GM19025 (cell line): ENCODE data around the gene ACP1.

Source experiments
- ATAC-seq: cut with Tn5 transposase; IDR thresholded peaks from one replicate; pipeline ENCODE4 v1.9.1; 2021; ENCODE audit warnings: mild to moderate bottlenecking, low read depth, moderate library complexity; ENCODE audit not compliant: unreplicated experiment

Gene ACP1

GRCh38 chr2:264493-265468 lies at the start of gene ACP1:
Gene ACP1 (plus strand): TSS chr2:264947. CDS start chr2:264965, 18 bp downstream.
- peak; percentile 96 for ATAC-seq

GRCh38 chr2:216068-216467 lies 48.7 kb upstream of the ACP1 start:
- ATAC-seq, result no peak

GRCh38 chr2:223451-223850 lies 41.3 kb upstream of the ACP1 start:
- no peak for ATAC-seq

- no peak for ATAC-seq
These were observed 40.6 kb upstream of the ACP1 start for GRCh38 chr2:223971-224760.

GRCh38 chr2:228115-228514 lies 36.6 kb upstream of the ACP1 start:
- ATAC-seq, result no peak

GRCh38 chr2:228518-229278 lies 36.0 kb upstream of the ACP1 start:
- no peak for ATAC-seq

- no peak for ATAC-seq
These were observed 33.1 kb upstream of the ACP1 start for GRCh38 chr2:231521-232185.

- ATAC-seq, result no peak
These were observed 31.7 kb upstream of the ACP1 start for GRCh38 chr2:233030-233429.

GRCh38 chr2:234421-234820 lies 30.3 kb upstream of the ACP1 start:
- ATAC-seq, result no peak

- no peak for ATAC-seq
These were observed 27.7 kb upstream of the ACP1 start for GRCh38 chr2:236993-237539.

GRCh38 chr2:237878-238277 lies 26.9 kb upstream of the ACP1 start:
- ATAC-seq, result no peak

- no peak for ATAC-seq
These were observed 26.3 kb upstream of the ACP1 start for GRCh38 chr2:238431-238830.

GRCh38 chr2:238869-239268 lies 25.9 kb upstream of the ACP1 start:
- ATAC-seq, result no peak

GRCh38 chr2:244547-244946 lies 20.2 kb upstream of the ACP1 start:
- no peak for ATAC-seq

- no peak for ATAC-seq
These were observed 18.1 kb upstream of the ACP1 start for GRCh38 chr2:246489-247144.

GRCh38 chr2:248724-249123 lies 16.0 kb upstream of the ACP1 start:
- no peak for ATAC-seq

GRCh38 chr2:249538-250042 lies 15.2 kb upstream of the ACP1 start:
- ATAC-seq, result no peak

GRCh38 chr2:252001-252602 lies 12.6 kb upstream of the ACP1 start:
- no peak for ATAC-seq

- no peak for ATAC-seq
These were observed 11.5 kb upstream of the ACP1 start for GRCh38 chr2:253202-253638.
